Mesenchymal stem cell (in vitro differentiated cells and primary cell): ENCODE results near the gene ATIC.

Source experiments
- DNase-seq: peaks from one replicate; pipeline ENCODE4 v3.0.0-alpha.2; 2013
- H2AFZ ChIP-seq: one replicate; pipeline ENCODE4 v1.6.1; 2013; ENCODE audit warnings: low read depth, mild to moderate bottlenecking, control low read depth, inconsistent platforms, low read length, moderate library complexity
- H2AK5ac ChIP-seq: 2 replicates; pipeline ENCODE4 v1.6.1; 2013; ENCODE audit warnings: low read length, moderate library complexity, mild to moderate bottlenecking, inconsistent platforms; ENCODE audit not compliant: severe bottlenecking
- H2BK120ac ChIP-seq: one replicate; pipeline ENCODE4 v1.6.1; 2013; ENCODE audit warnings: low read depth, mild to moderate bottlenecking, inconsistent platforms, low read length, moderate library complexity
- H2BK12ac ChIP-seq, 2 experiments: one replicate each; pipeline ENCODE4 v1.6.1; 2013; ENCODE audit warnings: inconsistent platforms in 2 of 2, low read length in 2 of 2, mild to moderate bottlenecking in 2 of 2, moderate library complexity in 2 of 2, control low read depth in 1 of 2
- H2BK15ac ChIP-seq: one replicate; pipeline ENCODE4 v1.6.1; 2013; ENCODE audit warnings: mild to moderate bottlenecking, low read depth, inconsistent platforms; ENCODE audit not compliant: poor library complexity, severe bottlenecking
- H2BK5ac ChIP-seq: 2 replicates; pipeline ENCODE4 v1.6.1; 2013; ENCODE audit warnings: low read depth, mild to moderate bottlenecking, low read length, control low read depth, inconsistent platforms; ENCODE audit not compliant: poor library complexity, severe bottlenecking
- H3K14ac ChIP-seq, 2 experiments: one replicate each; pipeline ENCODE4 v1.6.1; 2013; ENCODE audit warnings: inconsistent platforms in 2 of 2, low read length in 2 of 2, control low read depth in 1 of 2, mild to moderate bottlenecking in 1 of 2, moderate library complexity in 1 of 2
- H3K18ac ChIP-seq, 2 experiments: one replicate each; pipeline ENCODE4 v1.6.1; 2013; ENCODE audit warnings: inconsistent platforms in 2 of 2, low read length in 2 of 2, control low read depth in 1 of 2, low read depth in 1 of 2, mild to moderate bottlenecking in 1 of 2
- H3K23ac ChIP-seq, 2 experiments: one replicate each; pipeline ENCODE4 v1.6.1; 2013; ENCODE audit warnings: inconsistent platforms in 2 of 2, low read length in 2 of 2, mild to moderate bottlenecking in 2 of 2, moderate library complexity in 2 of 2, control low read depth in 1 of 2
- H3K27ac ChIP-seq: 2 replicates; pipeline ENCODE4 v1.5.1; 2013; ENCODE audit warnings: mild to moderate bottlenecking, moderate library complexity, low read length, control low read depth, inconsistent platforms; ENCODE audit not compliant: poor library complexity, severe bottlenecking
- H3K27me3 ChIP-seq, 2 experiments: 2 replicates each; pipeline versions ENCODE4 v1.6.1 to v1.7.0; 2013; ENCODE audit warnings: low read length in 2 of 2, mild to moderate bottlenecking in 2 of 2, moderate library complexity in 2 of 2, control low read depth in 1 of 2, inconsistent platforms in 1 of 2; ENCODE audit not compliant: control insufficient read depth in 1 of 2, insufficient read depth in 1 of 2
- H3K36me3 ChIP-seq, 2 experiments: 2 replicates each; pipeline versions ENCODE4 v1.6.1 to v1.7.0; 2013; ENCODE audit warnings: low read length in 2 of 2, control low read depth in 1 of 2, inconsistent platforms in 1 of 2, low read depth in 1 of 2, mild to moderate bottlenecking in 1 of 2; ENCODE audit not compliant: insufficient read depth in 2 of 2, control insufficient read depth in 1 of 2
- H3K4ac ChIP-seq, 2 experiments: one replicate each; pipeline ENCODE4 v1.6.1; 2013; ENCODE audit warnings: inconsistent platforms in 2 of 2, low read length in 2 of 2, mild to moderate bottlenecking in 2 of 2, moderate library complexity in 2 of 2, control low read depth in 1 of 2, low read depth in 1 of 2
- H3K4me1 ChIP-seq: 2 replicates; pipeline ENCODE4 v1.6.1; 2013; ENCODE audit warnings: low read depth, low read length, control low read depth; ENCODE audit not compliant: control insufficient read depth, insufficient read depth
- H3K4me2 ChIP-seq: 2 replicates; pipeline ENCODE4 v1.6.1; 2013; ENCODE audit warnings: low read length, mild to moderate bottlenecking, inconsistent platforms; ENCODE audit not compliant: poor library complexity, severe bottlenecking
- H3K4me3 ChIP-seq, 2 experiments: 2 replicates each; pipeline versions ENCODE4 v1.5.1 to v1.7.0; 2013; ENCODE audit warnings: low read length in 2 of 2, mild to moderate bottlenecking in 2 of 2, control low read depth in 1 of 2, low read depth in 1 of 2; ENCODE audit not compliant: insufficient read depth in 1 of 2
- H3K79me1 ChIP-seq: replicated peaks from 2 replicates; pipeline ENCODE4 v1.6.1; 2013; ENCODE audit warnings: mild to moderate bottlenecking, control low read depth, low read length, inconsistent platforms; ENCODE audit not compliant: poor library complexity, severe bottlenecking
- H3K9ac ChIP-seq: 2 replicates; pipeline ENCODE4 v1.7.0; 2013; ENCODE audit warnings: mild to moderate bottlenecking, low read length, moderate library complexity
- H3K9me3 ChIP-seq: 2 replicates; pipeline ENCODE4 v1.7.0; 2013; ENCODE audit warnings: mild to moderate bottlenecking, low read length; ENCODE audit not compliant: control insufficient read depth
- H4K8ac ChIP-seq: one replicate; pipeline ENCODE4 v1.6.1; 2013; ENCODE audit warnings: inconsistent platforms, mild to moderate bottlenecking, low read length, moderate library complexity
- H4K91ac ChIP-seq: one replicate; pipeline ENCODE4 v1.6.1; 2013; ENCODE audit warnings: mild to moderate bottlenecking, low read length, inconsistent platforms
- WGBS: methylation state at CpG from one replicate; pipeline ENCODE4 v1.1.7; 2013; ENCODE audit warnings: mixed read lengths; 5-methylcytosine and 5-hydroxymethylcytosine counted together

ATIC gene

DNA sequence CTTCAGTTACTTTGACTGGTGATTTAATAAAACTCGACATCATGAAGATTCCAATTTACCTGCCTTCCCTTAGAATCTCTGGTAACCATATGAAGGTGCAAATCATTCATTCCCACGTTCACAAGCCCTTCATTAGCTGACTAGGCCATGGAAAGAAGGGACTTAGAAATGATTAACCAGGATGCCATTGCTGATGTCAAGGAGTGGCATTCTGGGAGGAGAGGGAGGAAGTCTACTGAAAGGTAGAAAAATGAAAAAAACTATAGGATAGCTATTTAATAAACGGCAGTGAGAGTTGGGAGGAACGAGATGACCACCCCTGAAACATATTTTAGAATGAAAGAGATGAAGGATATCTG, 1.4 kb downstream of the ATIC start:
- peak overlapping the region in 1 of 2 experiments; percentile 95 for H3K4me3 ChIP-seq
- WGBS, result 85% methylated on average over 3 of the region's 4 CpGs

DNA sequence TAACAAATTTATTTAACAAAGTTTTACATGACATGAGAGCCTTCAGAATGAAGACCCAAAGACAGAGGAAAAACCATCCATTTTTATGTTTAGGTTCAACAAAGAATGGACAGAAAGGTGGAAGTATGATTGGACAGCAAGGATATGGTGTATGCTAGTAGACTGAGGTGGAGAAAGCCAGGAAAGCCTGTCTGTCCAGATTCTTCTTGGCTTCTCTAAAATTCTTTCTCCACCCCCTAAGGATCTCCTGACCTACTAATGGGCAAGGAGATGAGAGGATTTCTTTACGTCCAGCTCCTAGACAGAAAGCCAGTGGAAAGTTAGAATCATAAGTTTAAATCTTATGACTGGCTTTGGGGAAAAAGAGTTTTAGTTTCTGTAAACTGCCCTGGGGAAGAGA, 3.0 kb downstream of the ATIC start:
- Histone ChIP-seq H3K14ac (no peak overlapping the region), H3K4ac (no peak overlapping the region), H2AK5ac (no peak overlapping the region), H3K79me1 (peaks cover 16% of the 10 kb centered on the region), H3K9me3 (no peaks in the 10 kb centered on the region), H4K91ac (no peak overlapping the region), H3K4me3 (no peak overlapping the region), H2BK15ac (no peak overlapping the region), H3K27ac (no peak overlapping the region), H3K27me3 (no peaks in the 10 kb centered on the region), H2BK120ac (no peak overlapping the region), H3K4me1 (peaks cover 7% of the 10 kb centered on the region), H3K36me3 (peaks cover 14 to 52% of the 10 kb centered on the region in 2 experiments), H2AFZ (no peak overlapping the region), H3K9ac (no peak overlapping the region), H3K23ac (no peak overlapping the region), H2BK5ac (no peak overlapping the region), H3K4me2 (no peak overlapping the region), H2BK12ac (no peak overlapping the region), H4K8ac (no peak overlapping the region), H3K18ac (no peak overlapping the region)
- DNase-seq, result no peak
- WGBS, result 93% methylated on average over 1 of the region's 1 CpG

More for the DNA sequence above, 1.4 kb downstream of the ATIC start:
- Histone ChIP-seq H4K91ac (no peak overlapping the region), H4K8ac (no peak overlapping the region), H3K27ac (no peak overlapping the region), H3K27me3 (no peaks in the 10 kb centered on the region), H2BK120ac (no peak overlapping the region), H3K36me3 (peaks cover 8 to 36% of the 10 kb centered on the region in 2 experiments), H3K23ac (no peak overlapping the region), H2AFZ (no peak overlapping the region), H2AK5ac (no peak overlapping the region), H2BK12ac (no peak overlapping the region), H2BK15ac (no peak overlapping the region), H3K79me1 (peaks cover 16% of the 10 kb centered on the region), H3K4me2 (no peak overlapping the region), H3K14ac (no peak overlapping the region), H2BK5ac (no peak overlapping the region), H3K18ac (no peak overlapping the region), H3K4ac (no peak overlapping the region), H3K9me3 (no peaks in the 10 kb centered on the region), H3K4me1 (peaks cover 7% of the 10 kb centered on the region), H3K9ac (peak overlapping the region; percentile 87)
- DNase-seq, result no peak

GRCh38 chr2:215315301-215315700, 3.4 kb downstream of the ATIC start:
- no peaks in the 10 kb centered on the region for H3K27me3 ChIP-seq
- no peak overlapping the region for H2BK120ac ChIP-seq
- H2AK5ac ChIP-seq, result no peak overlapping the region
- H3K4me2 ChIP-seq, result no peak overlapping the region
- H2BK15ac ChIP-seq, result no peak overlapping the region
- H3K36me3 ChIP-seq, result peaks cover 14 to 56% of the 10 kb centered on the region in 2 experiments
- 97% methylated on average over 2 of the region's 2 CpGs for WGBS
- H3K4ac ChIP-seq, result peak overlapping the region in 1 of 2 experiments; percentile 26
- no peak overlapping the region for H3K23ac ChIP-seq
- H3K18ac ChIP-seq, result no peak overlapping the region
- no peak overlapping the region for H3K27ac ChIP-seq
- no peak overlapping the region for H4K8ac ChIP-seq
- no peak overlapping the region for H2AFZ ChIP-seq
- H4K91ac ChIP-seq, result no peak overlapping the region
- no peaks in the 10 kb centered on the region for H3K9me3 ChIP-seq
- H3K4me3 ChIP-seq, result no peak overlapping the region
- H2BK12ac ChIP-seq, result no peak overlapping the region
- peaks cover 7% of the 10 kb centered on the region for H3K4me1 ChIP-seq
- no peak overlapping the region for H3K14ac ChIP-seq
- peaks cover 16% of the 10 kb centered on the region for H3K79me1 ChIP-seq
- H2BK5ac ChIP-seq, result no peak overlapping the region
- no peak overlapping the region for H3K9ac ChIP-seq
- no peak for DNase-seq

DNA sequence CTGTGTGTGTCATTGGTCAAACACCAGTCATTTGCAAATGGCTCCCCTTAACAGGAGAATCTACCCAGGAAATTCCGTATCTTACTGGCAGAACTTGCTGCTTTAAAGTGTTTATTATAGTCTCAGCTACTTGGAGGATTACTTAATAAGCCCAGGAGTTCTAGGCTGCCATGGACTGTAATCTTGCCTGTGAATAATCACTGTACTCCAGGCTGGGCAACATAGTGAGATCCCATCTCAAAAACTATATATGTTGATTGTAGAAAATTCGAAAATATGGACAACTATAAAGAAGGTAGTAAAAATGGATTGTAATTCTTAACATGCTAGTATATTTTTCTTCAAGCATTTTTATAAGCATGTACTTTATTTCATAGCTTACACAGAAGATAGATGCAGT, 4.5 kb downstream of the ATIC start:
- H3K36me3 ChIP-seq, result peaks cover 20 to 67% of the 10 kb centered on the region in 2 experiments
- DNase-seq, result no peak
- no peak overlapping the region for H3K23ac ChIP-seq
- no peak overlapping the region for H3K14ac ChIP-seq
- H2AFZ ChIP-seq, result no peak overlapping the region
- H3K27me3 ChIP-seq, result no peaks in the 10 kb centered on the region
- no peak overlapping the region for H2BK120ac ChIP-seq
- no peak overlapping the region for H3K4ac ChIP-seq
- no peak overlapping the region for H2BK15ac ChIP-seq
- H3K79me1 ChIP-seq, result peaks cover 17% of the 10 kb centered on the region
- no peak overlapping the region for H2AK5ac ChIP-seq
- H4K8ac ChIP-seq, result no peak overlapping the region
- no peak overlapping the region for H4K91ac ChIP-seq
- no peak overlapping the region for H3K9ac ChIP-seq
- H3K18ac ChIP-seq, result no peak overlapping the region
- no peak overlapping the region for H3K27ac ChIP-seq
- no peak overlapping the region for H3K4me3 ChIP-seq
- H2BK5ac ChIP-seq, result no peak overlapping the region
- no peak overlapping the region for H2BK12ac ChIP-seq
- no peaks in the 10 kb centered on the region for H3K9me3 ChIP-seq
- H3K4me1 ChIP-seq, result peaks cover 5% of the 10 kb centered on the region
- no CpG with 5 or more reads among the region's 2 CpGs for WGBS
- H3K4me2 ChIP-seq, result no peak overlapping the region
